WTC11 (cell line): ENCODE measurements around the gene KCNIP1. TPM values are rescaled to one million over a fixed set of nuclear protein-coding genes. Genes with fewer than 3 reads are reported as not detected.

Experiments
- ATAC-seq: fragments of 200-7000 bp; cut with Tn5 transposase; 2 replicates; pipeline ENCODE4 v1.10.0; 2021; ENCODE audit warnings: mild to moderate bottlenecking, moderate library complexity
- CTCF ChIA-PET: fragments of 300-600 bp; sonication (Branson Sonifier 250); formaldehyde crosslinking; loops from one replicate; lab custom pipeline; 2021; ENCODE audit warnings: antibody characterized with exemption; lab: Charles Lee
- POLR2A ChIA-PET: fragments of 350-600 bp; sonication (Branson Sonifier 250); formaldehyde crosslinking; loops from one replicate; lab custom pipeline; 2021; ENCODE audit warnings: antibody characterized with exemption; lab: Charles Lee
- DNase-seq: peaks from one replicate; pipeline ENCODE4 v3.0.0; 2021; ENCODE audit warnings: low spot score
- H3K27ac Mint-ChIP-seq: 2 replicates; pipeline ENCODE4 v1.8.0; 2021; ENCODE audit warnings: mixed read lengths
- H3K27me3 Mint-ChIP-seq: 2 replicates; pipeline ENCODE4 v1.8.0; 2021; ENCODE audit warnings: low read depth, mild to moderate bottlenecking, moderate library complexity, mixed read lengths
- H3K36me3 Mint-ChIP-seq: 2 replicates; pipeline ENCODE4 v1.8.0; 2021; ENCODE audit warnings: mixed read lengths
- H3K4me1 Mint-ChIP-seq: 2 replicates; pipeline ENCODE4 v1.8.0; 2022; ENCODE audit warnings: mixed read lengths
- H3K4me3 Mint-ChIP-seq: 2 replicates; pipeline ENCODE4 v1.8.0; 2021; ENCODE audit warnings: mild to moderate bottlenecking, moderate library complexity, mixed read lengths
- H3K9me3 Mint-ChIP-seq: 2 replicates; pipeline ENCODE4 v1.8.0; 2021; ENCODE audit warnings: mixed read lengths
- ESRRA ChIP-seq: sonication (generic); formaldehyde crosslinking; IDR thresholded peaks from 2 replicates; pipeline ENCODE4 v1.8.1; 2022; ENCODE audit warnings: mild to moderate bottlenecking, missing genetic modification reagents, borderline replicate concordance
- ETV6 ChIP-seq: sonication (generic); formaldehyde crosslinking; IDR thresholded peaks from 2 replicates; pipeline ENCODE4 v1.8.1; 2022; ENCODE audit warnings: mild to moderate bottlenecking, missing genetic modification reagents
- HMGXB4 ChIP-seq: sonication (generic); formaldehyde crosslinking; IDR thresholded peaks from 2 replicates; pipeline ENCODE4 v1.8.1; 2023; ENCODE audit warnings: mild to moderate bottlenecking, moderate library complexity, missing genetic modification reagents
- JUN ChIP-seq: sonication (generic); formaldehyde crosslinking; IDR thresholded peaks from 2 replicates; pipeline ENCODE4 v1.8.0; 2023; ENCODE audit warnings: mild to moderate bottlenecking, missing genetic modification reagents
- MYBL2 ChIP-seq: sonication (generic); formaldehyde crosslinking; IDR thresholded peaks from 2 replicates; pipeline ENCODE4 v1.8.1; 2023; ENCODE audit warnings: mild to moderate bottlenecking, moderate library complexity, missing genetic modification reagents
- NFATC4 ChIP-seq: fragments of 250-450 bp; sonication (Bioruptor Pico); IDR thresholded peaks from 2 replicates; pipeline ENCODE4 v1.9.0; 2021; ENCODE audit warnings: mild to moderate bottlenecking
- NR2C2 ChIP-seq: sonication (generic); formaldehyde crosslinking; IDR thresholded peaks from 2 replicates; pipeline ENCODE4 v1.8.0; 2022; ENCODE audit warnings: mild to moderate bottlenecking, missing genetic modification reagents
- OVOL2 ChIP-seq: fragments of 250-450 bp; sonication (Bioruptor Pico); IDR thresholded peaks from 2 replicates; pipeline ENCODE4 v1.9.0; 2021; ENCODE audit warnings: mild to moderate bottlenecking, borderline replicate concordance
- PRDM15 ChIP-seq: sonication (generic); formaldehyde crosslinking; IDR thresholded peaks from 2 replicates; pipeline ENCODE4 v1.8.0; 2022; ENCODE audit warnings: missing genetic modification reagents
- SOX15 ChIP-seq: fragments of 250-450 bp; sonication (Bioruptor Pico); IDR thresholded peaks from 2 replicates; pipeline ENCODE4 v1.9.0; 2021; ENCODE audit warnings: mild to moderate bottlenecking
- SP1 ChIP-seq: sonication (generic); formaldehyde crosslinking; conservative IDR thresholded peaks from 2 replicates; pipeline ENCODE4 v1.8.1; 2022; ENCODE audit warnings: missing genetic modification reagents
- TCF7 ChIP-seq: sonication (generic); formaldehyde crosslinking; IDR thresholded peaks from 2 replicates; pipeline ENCODE4 v1.8.0; 2022; ENCODE audit warnings: mild to moderate bottlenecking, low read depth, missing genetic modification reagents, moderate library complexity
- USF1 ChIP-seq: sonication (generic); formaldehyde crosslinking; IDR thresholded peaks from 2 replicates; pipeline ENCODE4 v1.8.0; 2022; ENCODE audit warnings: mild to moderate bottlenecking, missing genetic modification reagents
- ZBTB21 ChIP-seq: sonication (generic); formaldehyde crosslinking; IDR thresholded peaks from 2 replicates; pipeline ENCODE4 v1.8.1; 2023; ENCODE audit warnings: mild to moderate bottlenecking, missing genetic modification reagents, borderline replicate concordance
- ZBTB43 ChIP-seq: sonication (generic); formaldehyde crosslinking; IDR thresholded peaks from 2 replicates; pipeline ENCODE4 v1.8.1; 2023; ENCODE audit warnings: mild to moderate bottlenecking, missing genetic modification reagents
- ZNF423 ChIP-seq: fragments of 250-450 bp; sonication (Bioruptor Pico); IDR thresholded peaks from 2 replicates; pipeline ENCODE4 v2.1.2; 2022; ENCODE audit warnings: mild to moderate bottlenecking, moderate library complexity
- ZSCAN18 ChIP-seq: fragments of 250-450 bp; sonication (Bioruptor Pico); IDR thresholded peaks from 2 replicates; pipeline ENCODE4 v2.1.2; 2022; ENCODE audit warnings: mild to moderate bottlenecking, moderate library complexity
- total RNA-seq: library from RNA; stranded (reverse); gene quantifications from 3 replicates; pipeline ENCODE4 v1.2.3, GENCODE V29; 2021

KCNIP1 gene
- total RNA-seq, 1 experiment from 2014 or later: 0.59 TPM

GRCh38 chr5:170655476-170655875 is 151.7 kb downstream of the KCNIP1 start (continued):
- TF ChIP-seq ZBTB21 (CRISPR knock-in tag) (no peak), MYBL2 (CRISPR knock-in tag) (no peak), SP1 (CRISPR knock-in tag) (no peak), PRDM15 (CRISPR knock-in tag) (no peak)

- no peak for TF ChIP-seq OVOL2 (CRISPR knock-in tag)
- TF ChIP-seq HMGXB4 (CRISPR knock-in tag): no peak
- TF ChIP-seq SOX15 (CRISPR knock-in tag): no peak
- no peak for TF ChIP-seq JUN (CRISPR knock-in tag)
- no peak for TF ChIP-seq ZSCAN18 (CRISPR knock-in tag)
- no peak for TF ChIP-seq ETV6 (CRISPR knock-in tag)
- TF ChIP-seq ZNF423 (CRISPR knock-in tag): no peak
- no peak for TF ChIP-seq USF1 (CRISPR knock-in tag)
- no peak for TF ChIP-seq TCF7 (CRISPR knock-in tag)
- TF ChIP-seq NR2C2 (CRISPR knock-in tag): no peak
- TF ChIP-seq NFATC4 (CRISPR knock-in tag): no peak
- TF ChIP-seq ESRRA (CRISPR knock-in tag): no peak
- no peak for TF ChIP-seq ZBTB43
- Mint-ChIP-seq H3K27ac (no peak overlapping the region), H3K4me3 (no peak overlapping the region), H3K36me3 (no peaks in the 10 kb centered on the region), H3K4me1 (peaks cover 9% of the 10 kb centered on the region), H3K9me3 (peaks cover under 1% of the 10 kb centered on the region; the same call in 1 of the 2 replicates), H3K27me3 (no peaks in the 10 kb centered on the region)
- no peak for ATAC-seq
- POLR2A ChIA-PET: no interaction called here
- DNase-seq: no peak
- CTCF ChIA-PET: interaction anchor here (0.5 kb wide), 1 partner anchor 33 kb away, joined by 3 read pairs; no protein-coding TSS in a partner anchor
These were observed 152.1 kb downstream of the KCNIP1 start for GRCh38 chr5:170655920-170656319.
